K562 (cell line): Measurements from ENCODE around the gene SPATS2. TPM values are rescaled to one million over a fixed set of nuclear protein-coding genes. Genes with fewer than 3 reads are reported as not detected.

Experiments used
- BRF2 ChIP-seq: IDR thresholded peaks from 3 replicates; pipeline ENCODE4 v1.6.1; 2011; ENCODE audit warnings: borderline replicate concordance, mild to moderate bottlenecking; ENCODE audit not compliant: insufficient read length, insufficient read depth
- CBX3 ChIP-seq, 2 experiments: IDR thresholded peaks; 1 replicate in 1 of 2; 2 replicates in 1 of 2; pipeline ENCODE4 v1.6.1; 2012; ENCODE audit warnings: inconsistent platforms in 2 of 2, low read length in 2 of 2, borderline replicate concordance in 1 of 2, control low read depth in 1 of 2
- CHD2 ChIP-seq: IDR thresholded peaks from 2 replicates; pipeline ENCODE4 v1.6.1; 2011; ENCODE audit warnings: low read depth, low read length
- HBP1 ChIP-seq: fragments of 450-650 bp; formaldehyde crosslinking; IDR thresholded peaks from 2 replicates; pipeline ENCODE4 v1.4.0; 2022; ENCODE audit warnings: missing genetic modification characterization
- HIVEP1 ChIP-seq: fragments of 250-450 bp; sonication (Bioruptor Pico); IDR thresholded peaks from 2 replicates; pipeline ENCODE4 v1.4.0; 2020; ENCODE audit warnings: mild to moderate bottlenecking
- KDM1A ChIP-seq, 2 experiments: fragments of 450-650 bp; IDR thresholded peaks; 2 replicates each; pipeline ENCODE4 v1.6.1; 2016; ENCODE audit warnings: mild to moderate bottlenecking in 2 of 2
- MYC ChIP-seq, 2 experiments: fragments of 250-450 bp in 1 of 2; sonication (Bioruptor Pico) in 1 of 2; IDR thresholded peaks; 2 replicates each; pipeline versions ENCODE4 v1.5.1 to v1.6.1; 2012 to 2021; ENCODE audit warnings: low read depth in 2 of 2, borderline replicate concordance in 1 of 2, improper control_type of control experiment in 1 of 2, low read length in 1 of 2, mild to moderate bottlenecking in 1 of 2, moderate library complexity in 1 of 2
- NR4A1 ChIP-seq, 2 experiments: fragments of 250-450 bp in 1 of 2; fragments of 450-650 bp in 1 of 2; sonication (Bioruptor Pico) in 1 of 2; IDR thresholded peaks; 2 replicates each; pipeline versions ENCODE4 v1.4.0 to v1.6.1; 2016 to 2020; ENCODE audit warnings: mild to moderate bottlenecking in 2 of 2, missing compliant biosample characterization in 1 of 2, missing genetic modification characterization in 1 of 2, moderate library complexity in 1 of 2
- POLR2B ChIP-seq: fragments of 450-650 bp; IDR thresholded peaks from 2 replicates; pipeline ENCODE4 v1.6.1; 2018; ENCODE audit warnings: low read depth; ENCODE audit not compliant: partially characterized antibody
- RAD21 ChIP-seq, 2 experiments: fragments of 250-450 bp in 1 of 2; fragments of 450-650 bp in 1 of 2; sonication (Bioruptor Pico) in 1 of 2; formaldehyde crosslinking in 1 of 2; IDR thresholded peaks in 1 of 2; conservative IDR thresholded peaks in 1 of 2; 2 replicates each; pipeline versions ENCODE4 v1.4.0 to v1.8.0; 2020 to 2022; ENCODE audit warnings: mild to moderate bottlenecking in 2 of 2, moderate library complexity in 1 of 2
- SPI1 ChIP-seq: IDR thresholded peaks from 2 replicates; pipeline ENCODE4 v1.6.1; 2011; ENCODE audit warnings: low read depth, low read length, control low read depth, borderline replicate concordance
- TGIF2 ChIP-seq: sonication (generic); formaldehyde crosslinking; IDR thresholded peaks from 2 replicates; pipeline ENCODE4 v1.8.1; 2022; ENCODE audit warnings: mild to moderate bottlenecking, missing genetic modification reagents, moderate library complexity
- ZBTB12 ChIP-seq: fragments of 250-450 bp; sonication (Bioruptor Pico); IDR thresholded peaks from 2 replicates; pipeline ENCODE4 v1.4.0; 2020
- ZBTB5 ChIP-seq: fragments of 450-650 bp; IDR thresholded peaks from 2 replicates; pipeline ENCODE4 v1.6.1; 2017; ENCODE audit warnings: antibody characterized with exemption
- ZKSCAN3 ChIP-seq: fragments of 250-450 bp; sonication (Bioruptor Pico); IDR thresholded peaks from 2 replicates; pipeline ENCODE4 v1.4.0; 2020
- ZNF431 ChIP-seq: sonication (generic); formaldehyde crosslinking; IDR thresholded peaks from 2 replicates; pipeline ENCODE4 v1.8.0; 2022; ENCODE audit warnings: mild to moderate bottlenecking, missing genetic modification reagents
- ZNF586 ChIP-seq: fragments of 450-650 bp; formaldehyde crosslinking; conservative IDR thresholded peaks from 2 replicates; pipeline ENCODE4 v1.4.0; 2020; ENCODE audit warnings: mild to moderate bottlenecking, moderate library complexity
- ZNF740 ChIP-seq, 3 experiments: fragments of 200-800 bp in 1 of 3; sonication (Bioruptor generic) in 1 of 3; sonication (generic) in 1 of 3; formaldehyde crosslinking in 1 of 3; IDR thresholded peaks; 2 replicates each; pipeline versions ENCODE4 v1.6.1 to v1.8.0; 2016 to 2022; ENCODE audit warnings: mild to moderate bottlenecking in 2 of 3, missing compliant biosample characterization in 2 of 3, missing genetic modification characterization in 2 of 3, missing genetic modification reagents in 1 of 3
- polyA plus RNA-seq, 8 experiments: library from polyadenylated mRNA; depleted of rRNA in 4 of 8; stranded (reverse) in 5 of 8; unstranded in 3 of 8; fragments of >200 nt; fragmentation: Nextera tagmentation in 2 of 8; fragmentation: Illumina TruSeq in 1 of 8; extraction: Ambion mirVana in 2 of 8; extraction: Trizol in 1 of 8; gene quantifications; 2 replicates each; pipeline versions ENCODE4 v1.2.1 to v1.2.3, GENCODE V29; 2011 to 2014; ENCODE audit warnings: inconsistent platforms in 1 of 8, missing spikeins in 1 of 8
- total RNA-seq, 7 experiments: library from RNA; depleted of rRNA in 6 of 7; stranded (reverse); fragments of >200 nt in 6 of 7; fragmentation: Illumina TruSeq in 2 of 7; extraction: Trizol in 2 of 7; gene quantifications; 2 replicates each; pipeline versions ENCODE4 v1.2.1 to v1.2.3, GENCODE V29; 2011 to 2021; ENCODE audit warnings: low replicate concordance in 1 of 7

Gene SPATS2
- total and polyA plus RNA-seq, 9 of the 15 experiments (the other 6 are each of a cell fraction or from before 2014, with no cell fraction given) = 5.4 to 48.2 (median 17.5) TPM

DNA sequence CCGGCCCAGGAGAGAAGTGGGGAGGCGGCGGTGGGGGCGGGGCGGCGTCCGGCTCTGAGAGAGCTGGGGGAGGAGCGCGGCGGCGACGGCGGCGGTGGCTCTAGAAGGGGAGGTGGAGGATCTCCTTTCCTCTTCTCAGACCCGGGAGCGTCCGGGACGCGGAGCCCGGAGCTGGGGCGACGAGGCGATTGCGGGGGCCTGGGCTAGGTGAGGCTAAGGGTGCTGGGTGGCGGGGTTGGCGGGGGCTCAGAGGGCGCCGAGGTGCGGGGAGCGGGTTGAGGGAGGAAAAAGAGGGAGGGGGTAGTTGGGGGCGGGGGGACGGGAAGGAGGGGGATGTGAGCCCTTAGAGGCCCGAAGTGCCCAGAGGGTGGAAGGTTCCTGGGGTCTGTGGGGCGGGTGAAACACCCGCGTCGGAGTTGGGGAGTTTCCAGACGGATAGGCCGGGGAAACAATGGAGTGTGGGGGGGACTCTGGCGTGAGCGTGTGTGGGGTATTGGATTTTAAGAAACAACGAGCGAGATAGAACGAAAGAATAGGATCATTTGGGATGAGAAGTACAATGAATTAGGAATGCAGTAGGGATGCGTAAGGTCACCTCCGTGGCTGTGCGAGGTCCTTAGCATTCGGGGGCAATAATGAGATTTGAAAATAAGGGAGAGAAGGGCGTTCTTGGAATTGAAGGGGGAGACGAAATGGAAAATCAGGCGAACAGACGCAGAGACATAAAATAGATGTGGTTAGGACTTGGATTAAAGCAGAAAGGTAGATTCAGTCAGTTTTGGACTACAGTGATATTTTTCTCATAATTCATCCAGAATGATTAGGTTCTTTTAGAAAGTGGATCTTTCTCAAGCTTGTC lies at the start of gene SPATS2 (continued):
- TF ChIP-seq RAD21 (CRISPR knock-in tag; conservative IDR thresholded peaks at IDR 0.05 in 1 of 2, IDR thresholded peaks at IDR 0.05 in 1 of 2) (no peak), BRF2 (no peak), ZNF586 (no peak), SPI1 (0 out of 2 replicates have a peak, but pooled peaks have one; percentile 11), TGIF2 (CRISPR knock-in tag) (no peak), CHD2 (0 out of 2 replicates have a peak, but pooled peaks have one; percentile 57), ZNF740 (CRISPR knock-in tag; IDR thresholded peaks at IDR 0.05) (peak; percentile 67; the same call in 1 of the 2 replicates), ZNF740 (tag; IDR thresholded peaks at IDR 0.05) (peak in 1 of 2 experiments; percentile 49; a peak in 1 of 4 replicates), KDM1A (IDR thresholded peaks at IDR 0.05) (peak in 1 of 2 experiments; percentile 50; a peak in 1 of 4 replicates), HBP1 (CRISPR knock-in tag) (0 out of 2 replicates have a peak, but pooled peaks have one; percentile 21), HIVEP1 (CRISPR knock-in tag) (no peak), ZNF431 (CRISPR knock-in tag) (no peak), ZBTB12 (no peak), ZBTB5 (peak; percentile 89), CBX3 (IDR thresholded peaks at IDR 0.05; ENCODE audit: borderline replicate concordance in 1 of 2, low read length in 2 of 2) (no peak), POLR2B (no peak), NR4A1 (CRISPR knock-in tag; IDR thresholded peaks at IDR 0.05) (no peak), NR4A1 (tag; IDR thresholded peaks at IDR 0.05) (no peak), MYC (IDR thresholded peaks at IDR 0.05; ENCODE audit: low read depth, low read length) (no peak), MYC (CRISPR knock-in tag; IDR thresholded peaks at IDR 0.05; ENCODE audit: borderline replicate concordance, low read depth) (no peak), ZKSCAN3 (CRISPR knock-in tag) (no peak)
